Stimulated activated CD8-positive, alpha-beta memory T cell treated with anti-CD3 and anti-CD28 coated beads, Interleukin-15, amount 100 ng/mL, for 24 hours (primary cell): Measurements from ENCODE around the gene QKI.
"Not testable (repeated sequence)": the region's sequence is repeated elsewhere in the genome, so short reads cannot be mapped to it uniquely, and the experiment has no call there.

Experiments used
- DNase-seq: peaks from one replicate; pipeline ENCODE4 v3.0.0-alpha.2; 2020; ENCODE audit warnings: low read depth

The QKI gene

DNA sequence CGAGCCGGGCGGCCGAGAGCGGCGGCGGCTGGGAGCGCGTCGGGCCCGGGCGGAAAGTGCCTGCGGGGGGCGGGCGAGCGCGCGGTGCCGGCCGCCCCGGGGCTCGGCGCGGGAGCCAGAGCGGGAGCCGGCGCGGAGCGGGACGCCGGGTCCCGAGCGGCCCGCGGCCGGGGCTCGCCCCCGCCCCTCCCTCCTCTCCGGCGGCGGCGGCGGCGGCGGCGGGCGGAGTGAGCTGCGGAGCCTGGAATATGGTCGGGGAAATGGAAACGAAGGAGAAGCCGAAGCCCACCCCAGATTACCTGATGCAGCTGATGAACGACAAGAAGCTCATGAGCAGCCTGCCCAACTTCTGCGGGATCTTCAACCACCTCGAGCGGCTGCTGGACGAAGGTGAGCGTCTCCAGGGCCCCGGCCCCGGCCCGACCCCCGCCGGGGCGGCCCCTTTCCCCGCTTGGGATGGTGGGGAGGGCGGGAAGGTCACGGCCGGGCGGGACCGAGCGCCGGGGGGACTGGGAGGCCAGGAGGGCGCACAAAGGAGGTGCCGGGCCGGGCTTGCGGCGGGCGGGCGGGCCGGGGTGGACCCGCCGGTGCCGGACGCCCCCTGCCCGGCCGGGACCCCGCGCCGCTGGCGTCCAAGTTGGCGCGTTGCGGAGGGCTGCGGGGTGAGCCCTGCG, 565 bp downstream of the QKI start:
- peak; percentile 11 for DNase-seq

DNA sequence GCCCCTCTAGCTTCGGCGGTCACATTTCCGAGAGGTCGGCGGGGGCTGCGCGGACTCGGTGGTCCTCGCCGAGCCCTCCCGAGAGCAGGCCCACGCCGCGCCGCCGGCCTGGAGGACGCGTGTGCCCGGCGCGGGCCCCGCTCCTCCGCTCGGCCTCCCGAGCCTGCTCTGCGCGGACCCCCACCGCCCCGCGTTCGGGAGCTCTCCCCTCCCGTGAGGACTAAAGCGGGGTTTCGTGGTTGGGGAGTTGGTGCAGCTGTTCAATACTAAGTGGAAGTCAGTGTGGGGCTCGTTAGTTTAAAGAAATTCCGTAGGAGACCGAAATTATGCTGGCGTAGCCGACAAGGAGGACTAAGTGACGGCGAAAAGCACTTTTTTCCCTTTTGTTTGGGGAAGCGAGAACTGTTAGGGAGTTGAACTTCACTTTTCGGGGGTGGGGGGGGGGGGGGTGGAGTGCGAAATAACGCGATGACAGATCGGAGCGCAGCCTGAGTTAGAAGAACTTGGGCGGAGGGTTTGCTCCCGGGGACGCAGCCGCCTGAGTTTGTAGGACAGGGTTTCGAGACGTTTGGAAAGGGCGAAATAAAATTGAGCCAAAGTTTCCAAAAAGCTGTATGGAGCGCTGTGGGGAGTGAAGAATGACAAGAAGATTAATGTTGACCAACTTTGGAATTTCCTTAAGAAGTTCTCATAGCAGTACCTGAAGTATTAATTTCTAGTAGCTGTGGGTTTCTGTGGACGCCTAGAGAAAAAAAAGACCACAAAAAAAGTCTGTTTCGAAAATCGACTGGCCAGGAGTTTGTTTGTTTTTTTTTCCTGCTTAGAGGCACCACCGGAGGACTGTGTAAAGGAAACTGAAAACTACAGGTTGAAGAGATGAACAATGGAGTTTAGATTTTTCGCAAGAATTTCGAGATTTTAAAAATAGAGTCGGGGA, 1.4 kb downstream of the QKI start:
- peak; percentile 4 for DNase-seq

DNA sequence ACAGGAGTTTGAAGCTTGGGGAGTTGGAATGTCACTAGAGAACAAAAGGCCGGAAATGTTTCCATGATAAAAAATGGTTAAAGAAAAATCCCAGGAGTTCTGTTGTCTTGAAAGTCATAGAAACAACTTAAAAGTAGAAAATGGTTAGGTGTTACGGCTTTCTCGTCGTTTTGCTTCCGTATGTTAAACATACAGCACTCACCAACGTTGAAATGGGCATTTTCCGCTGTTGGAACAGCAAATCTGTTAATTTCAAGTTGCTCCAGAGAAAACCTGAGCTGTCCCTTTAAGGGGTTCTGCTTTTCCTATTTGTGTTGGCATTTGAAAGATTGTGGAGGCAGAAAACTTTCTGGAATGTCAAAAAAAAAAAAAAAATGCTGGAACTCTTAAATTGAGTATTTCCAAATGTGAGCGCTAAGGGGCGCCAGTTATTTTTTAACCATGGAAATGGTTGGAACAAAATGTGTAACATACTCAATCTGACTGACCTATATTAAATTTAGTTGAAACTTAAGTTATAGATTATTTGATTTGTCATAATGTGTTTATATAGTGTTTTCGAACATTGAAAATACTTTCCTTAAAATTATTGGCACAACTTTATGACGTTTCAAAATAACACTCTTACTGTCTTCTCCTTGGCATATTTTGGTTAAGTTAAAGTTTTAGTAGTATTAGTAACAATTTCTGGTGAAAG, 2.2 kb downstream of the QKI start:
- DNase-seq = no peak

GRCh38 chr6:163417595-163417994, 3.1 kb downstream of the QKI start:
- no peak for DNase-seq

GRCh38 chr6:163418311-163419029, 4.0 kb downstream of the QKI start:
- no peak for DNase-seq

- no peak for DNase-seq
These were observed 5.1 kb downstream of the QKI start for GRCh38 chr6:163419413-163420288.

GRCh38 chr6:163420289-163420614, 5.7 kb downstream of the QKI start:
- DNase-seq = no peak

- DNase-seq = no peak
These were observed 8.0 kb downstream of the QKI start for GRCh38 chr6:163422550-163422949.

GRCh38 chr6:163423696-163424095, 9.2 kb downstream of the QKI start:
- DNase-seq = no peak

- DNase-seq = no peak
These were observed 13.2 kb downstream of the QKI start for GRCh38 chr6:163427498-163428254.

GRCh38 chr6:163428373-163428772, 13.9 kb downstream of the QKI start:
- no peak for DNase-seq

DNA sequence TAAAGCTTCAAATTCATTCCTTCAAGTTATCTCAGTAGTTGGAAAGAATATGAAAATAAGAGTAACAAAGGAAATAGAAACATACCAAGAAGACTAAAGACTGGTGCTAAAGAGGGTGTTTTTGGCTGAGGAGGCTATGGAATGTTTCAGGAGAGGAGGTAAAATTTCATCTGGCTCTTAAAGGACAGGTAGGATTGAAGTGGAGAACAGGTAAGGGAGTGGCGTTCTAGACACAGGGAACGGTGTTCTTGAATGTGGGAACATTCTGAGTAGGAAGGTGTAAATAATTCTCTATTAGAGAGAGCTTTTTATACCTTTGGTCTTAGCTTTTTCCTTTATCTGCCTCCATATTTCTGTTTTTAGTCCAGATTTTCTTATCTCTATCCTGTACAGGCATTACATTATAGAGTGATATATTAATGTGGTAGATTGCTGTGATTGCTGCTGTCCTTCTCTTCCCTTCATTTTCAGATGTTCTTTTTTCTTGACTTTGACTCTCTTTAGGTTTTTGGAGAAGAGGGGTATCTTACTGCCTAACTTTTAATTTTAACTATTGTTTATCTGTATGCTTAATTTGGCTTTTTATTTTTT, 15.4 kb downstream of the QKI start:
- DNase-seq = no peak

GRCh38 chr6:163432300-163432699, 17.8 kb downstream of the QKI start:
- no peak for DNase-seq

- DNase-seq = not testable (repeated sequence)
These were observed 19.0 kb downstream of the QKI start for GRCh38 chr6:163433486-163433885.

- no peak for DNase-seq
These were observed 20.5 kb downstream of the QKI start for GRCh38 chr6:163435023-163435422.

DNA sequence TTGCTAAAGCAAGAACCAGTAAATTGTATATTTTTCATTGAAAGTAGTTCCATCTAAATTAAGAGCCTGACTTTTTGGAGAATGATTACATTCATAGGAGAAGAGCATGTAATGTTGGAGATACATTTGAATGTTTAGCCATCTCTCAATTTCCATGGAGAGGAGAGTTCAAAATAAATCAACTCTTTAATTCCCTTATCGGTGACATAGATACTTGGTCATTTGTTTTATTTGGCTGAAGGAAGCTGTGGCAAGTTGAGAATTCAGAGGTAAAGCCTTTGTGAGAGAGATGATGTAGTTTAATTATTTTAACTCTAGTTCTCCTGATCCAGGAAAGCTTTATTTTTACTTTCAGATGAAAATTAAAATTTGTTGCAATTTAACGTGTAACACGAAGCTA, 22.3 kb downstream of the QKI start:
- no peak for DNase-seq

GRCh38 chr6:163437466-163437865, 22.9 kb downstream of the QKI start:
- no peak for DNase-seq

DNA sequence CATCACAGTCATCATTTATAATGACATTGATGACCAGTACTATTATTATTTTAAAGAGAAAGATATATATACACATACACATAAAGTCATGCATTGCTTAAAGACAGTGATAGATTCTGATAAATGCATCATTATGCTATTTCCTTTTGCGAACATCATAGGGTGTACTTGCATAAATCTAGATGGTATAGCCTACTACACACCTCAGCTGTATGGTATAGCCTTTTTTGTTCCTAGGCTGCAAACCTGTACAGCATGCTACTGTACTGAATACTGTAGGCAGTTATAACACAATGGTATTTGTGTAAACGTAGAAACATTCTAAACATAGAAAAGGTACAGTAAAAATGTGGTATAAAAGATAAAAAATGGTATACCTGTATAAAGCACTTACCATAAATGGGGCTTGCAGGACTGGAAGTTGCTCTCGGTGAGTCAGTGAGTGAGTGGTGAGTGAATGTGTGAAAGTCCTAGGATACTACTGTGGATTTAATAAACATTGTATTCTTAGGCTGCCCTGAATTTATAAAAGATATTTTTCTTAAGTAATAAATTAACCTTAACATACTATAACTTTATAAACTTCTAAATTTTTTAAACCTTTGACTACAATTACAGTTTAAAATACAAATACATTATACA, 23.9 kb downstream of the QKI start:
- no peak for DNase-seq

DNA sequence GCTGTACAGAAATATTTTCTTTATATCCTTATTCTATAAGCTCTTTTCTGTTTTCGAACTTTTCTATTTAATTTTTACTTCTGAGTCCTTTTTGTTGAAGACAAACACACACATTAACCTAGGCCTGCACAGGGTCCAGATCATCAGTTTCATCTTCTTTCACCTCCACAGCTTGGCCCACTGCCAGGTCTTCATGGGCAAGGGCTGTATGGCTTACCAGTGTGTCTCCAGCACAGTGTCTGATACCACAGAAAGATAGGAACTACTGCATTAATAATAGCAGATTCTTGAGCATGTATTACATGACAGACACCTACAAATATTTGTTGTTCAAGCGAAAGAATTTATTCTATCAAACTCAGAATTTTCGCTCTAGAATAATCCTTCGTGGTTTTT, 24.4 kb downstream of the QKI start:
- no peak for DNase-seq

DNA sequence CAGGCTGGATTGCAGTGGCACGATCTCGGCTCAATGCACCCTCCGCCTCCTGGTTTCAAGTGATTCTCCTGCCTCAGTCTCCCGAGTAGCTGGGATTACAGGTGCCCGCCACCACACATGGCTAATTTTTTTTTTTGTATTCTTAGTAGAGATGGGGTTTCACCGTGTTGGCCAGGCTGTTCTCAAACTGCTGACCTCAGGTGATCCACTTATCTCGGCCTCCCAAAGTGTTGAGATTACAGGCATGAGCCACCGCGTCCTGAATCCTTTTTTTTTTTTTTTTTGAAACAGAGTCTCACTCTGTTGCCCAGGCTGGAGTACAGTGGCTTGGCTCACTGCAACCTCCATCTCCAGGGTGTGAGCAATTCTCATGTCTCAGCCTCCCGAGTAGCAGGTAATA, 24.9 kb downstream of the QKI start:
- DNase-seq = not testable (repeated sequence)
